ENCODE data around the gene ACSF3.
A peak's percentile ranks its signal among the peaks of the same experiment; 100 is the strongest.

Gene ACSF3

GRCh38 chr16:89112377-89113151 is 18.9 kb downstream of the ACSF3 start:
- no peak overlapping the region for H3K27ac Mint-ChIP-seq
- H3K9me3 Mint-ChIP-seq = peaks cover 3% of the 10 kb centered on the region
- H3K4me1 Mint-ChIP-seq (ENCODE audit: low read depth) = peaks cover 37% of the 10 kb centered on the region
- no peaks in the 10 kb centered on the region for H3K27me3 Mint-ChIP-seq
- no peak overlapping the region for H3K4me3 Mint-ChIP-seq
- H3K36me3 Mint-ChIP-seq (ENCODE audit: low read depth) = peaks cover 45% of the 10 kb centered on the region
- intact Hi-C loops (cut with micrococcal nuclease) = loop anchor here (10.0 kb wide), 2 partner anchors 138 to 168 kb away; partner anchors contain the start of gene CBFA2T3

DNA sequence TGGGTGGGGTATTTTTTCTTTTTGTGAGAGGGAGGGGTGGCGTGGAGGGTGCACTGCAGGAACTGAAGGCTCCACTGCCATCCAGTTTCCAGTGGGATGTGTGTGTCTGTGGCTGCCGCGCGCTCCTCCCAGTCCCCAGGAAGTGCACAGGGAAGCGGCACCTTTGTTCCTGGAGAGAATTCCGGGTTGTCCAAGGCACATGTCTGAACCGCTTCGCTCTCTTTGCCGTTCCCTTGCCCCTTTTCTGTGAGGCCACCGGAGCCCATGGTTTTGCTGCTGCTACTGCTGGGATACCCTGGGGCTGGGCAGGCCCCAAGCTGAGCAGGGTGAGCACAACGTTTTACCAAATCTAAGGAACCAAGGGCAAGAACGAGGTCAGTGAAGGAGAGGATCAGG is 19.5 kb downstream of the ACSF3 start:
- no peak overlapping the region for H3K27ac Mint-ChIP-seq
- H3K4me3 Mint-ChIP-seq = no peak overlapping the region
- H3K4me1 Mint-ChIP-seq (ENCODE audit: low read depth) = peaks cover 42% of the 10 kb centered on the region
- H3K27me3 Mint-ChIP-seq = no peaks in the 10 kb centered on the region
- H3K36me3 Mint-ChIP-seq (ENCODE audit: low read depth) = peaks cover 45% of the 10 kb centered on the region
- no peaks in the 10 kb centered on the region for H3K9me3 Mint-ChIP-seq
- intact Hi-C loops (cut with micrococcal nuclease) = loop anchor here (10.0 kb wide), 2 partner anchors 138 to 168 kb away; partner anchors contain the start of gene CBFA2T3

DNA sequence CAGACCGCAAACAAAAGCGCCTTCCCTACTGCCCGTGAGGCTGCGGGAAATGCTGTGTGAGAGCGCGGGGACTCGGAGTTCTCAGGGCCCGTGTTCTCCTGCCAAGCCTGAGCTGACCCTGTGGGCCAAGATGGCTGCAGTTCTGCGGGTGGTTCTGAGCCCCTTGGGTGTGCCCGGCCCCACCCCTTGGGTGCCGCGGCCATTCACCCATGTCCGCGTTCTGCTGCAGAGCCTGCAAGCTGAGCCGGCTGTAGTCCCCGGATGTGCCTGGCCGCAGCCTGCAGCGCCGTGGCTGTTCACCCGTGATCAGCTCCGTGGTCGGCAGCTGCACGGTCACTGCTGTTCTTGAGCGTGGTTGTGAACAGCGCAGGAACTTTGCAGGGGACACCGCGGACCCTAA is 20.0 kb downstream of the ACSF3 start:
- no peaks in the 10 kb centered on the region for H3K9me3 Mint-ChIP-seq
- intact Hi-C loops (cut with micrococcal nuclease) = loop anchor here (10.0 kb wide), 2 partner anchors 139 to 169 kb away; partner anchors contain the start of gene CBFA2T3
- peaks cover 45% of the 10 kb centered on the region for H3K36me3 Mint-ChIP-seq (ENCODE audit: low read depth)
- no peak overlapping the region for H3K4me3 Mint-ChIP-seq
- H3K27me3 Mint-ChIP-seq = no peaks in the 10 kb centered on the region
- H3K27ac Mint-ChIP-seq = peak overlapping the region; percentile 94
- peaks cover 47% of the 10 kb centered on the region for H3K4me1 Mint-ChIP-seq (ENCODE audit: low read depth)

DNA sequence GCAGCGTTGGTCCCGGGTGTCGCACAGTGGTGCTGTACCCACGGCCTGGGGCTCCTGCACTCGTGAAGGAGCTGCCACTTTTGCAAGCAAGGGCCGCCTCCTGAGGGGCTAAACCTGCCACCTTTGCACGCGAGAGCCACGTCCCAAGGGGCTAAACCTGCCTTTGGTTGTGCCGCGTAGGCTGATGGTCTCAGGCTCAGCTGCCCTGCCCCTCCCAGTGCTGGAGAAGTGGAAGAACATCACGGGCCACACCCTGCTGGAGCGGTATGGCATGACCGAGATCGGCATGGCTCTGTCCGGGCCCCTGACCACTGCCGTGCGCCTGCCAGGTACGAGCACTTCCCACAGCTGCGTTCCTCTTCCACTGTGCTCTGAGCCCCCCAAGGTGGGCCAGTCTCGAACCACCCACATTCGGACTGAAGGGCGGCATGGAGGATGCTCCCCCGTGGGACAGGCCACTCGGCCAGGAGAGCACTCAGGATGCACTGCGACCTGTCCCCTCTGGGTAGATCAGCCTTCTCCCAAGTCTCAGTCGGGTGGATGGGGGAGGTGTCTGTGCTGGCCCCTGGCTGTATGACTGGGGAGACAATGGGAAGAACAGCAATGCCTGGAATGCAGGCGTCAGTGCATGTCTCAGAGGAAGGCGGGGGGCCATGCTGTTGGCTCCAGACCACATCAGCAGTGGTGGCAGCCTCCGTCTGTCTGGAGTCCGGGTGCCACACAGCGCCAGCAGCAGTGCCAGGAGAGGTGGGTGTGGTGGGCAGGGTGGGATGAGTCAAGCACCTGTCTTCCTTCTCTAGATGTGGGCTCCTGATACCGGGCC is 20.7 kb downstream of the ACSF3 start:
- peaks cover 54% of the 10 kb centered on the region for H3K4me1 Mint-ChIP-seq (ENCODE audit: low read depth)
- H3K27me3 Mint-ChIP-seq = no peaks in the 10 kb centered on the region
- H3K36me3 Mint-ChIP-seq (ENCODE audit: low read depth) = peaks cover 52% of the 10 kb centered on the region
- peak overlapping the region; percentile 94 for H3K27ac Mint-ChIP-seq
- H3K4me3 Mint-ChIP-seq = peak overlapping the region; percentile 85
- intact Hi-C loops (cut with micrococcal nuclease) = loop anchor here (10.0 kb wide), 2 partner anchors 140 to 170 kb away; partner anchors contain the start of gene CBFA2T3
- no peaks in the 10 kb centered on the region for H3K9me3 Mint-ChIP-seq

DNA sequence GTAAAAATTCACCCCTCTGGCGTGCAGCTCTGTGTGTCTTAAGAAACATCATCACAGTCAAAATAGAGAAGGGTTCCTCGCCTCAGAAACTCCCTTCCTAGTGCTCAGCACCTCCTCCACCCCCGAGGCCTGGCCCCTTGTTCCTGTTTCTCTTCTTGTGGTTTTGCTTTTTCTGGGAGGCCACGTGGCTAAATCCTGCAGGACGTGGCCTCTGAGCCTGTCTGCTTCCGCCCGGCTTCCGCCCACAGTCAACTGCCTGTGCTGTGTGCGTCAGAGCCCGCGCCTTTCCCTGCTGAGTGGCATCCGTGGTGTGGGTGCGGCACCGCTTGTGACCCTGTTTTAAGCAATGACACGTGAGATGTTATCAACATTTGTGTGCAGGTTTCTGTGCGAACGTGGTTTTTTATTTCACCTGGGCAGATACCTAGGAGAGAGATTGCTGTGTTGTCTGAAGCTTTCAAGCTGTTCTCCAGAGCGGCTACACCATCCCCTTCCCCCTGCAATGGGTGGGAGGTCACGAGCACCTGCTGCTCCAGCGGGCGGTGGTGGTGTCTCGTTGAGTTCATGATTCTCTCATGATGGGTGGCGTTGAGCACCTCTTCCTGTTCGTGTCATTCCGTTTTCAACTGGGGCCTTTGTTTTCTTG is 21.7 kb downstream of the ACSF3 start:
- Mint-ChIP-seq H3K9me3 (no peaks in the 10 kb centered on the region), H3K4me3 (peak overlapping the region; percentile 85), H3K27me3 (no peaks in the 10 kb centered on the region), H3K27ac (peak overlapping the region; percentile 94), H3K36me3 (ENCODE audit: low read depth) (peaks cover 61% of the 10 kb centered on the region), H3K4me1 (ENCODE audit: low read depth) (peaks cover 57% of the 10 kb centered on the region)
- intact Hi-C loops (cut with micrococcal nuclease) = loop anchor here (5.0 to 10.0 kb wide), 4 partner anchors 102 to 392 kb away; partner anchors contain the start of genes CBFA2T3, SPG7 and ZNF778

- Mint-ChIP-seq H3K27ac (peak overlapping the region; percentile 94), H3K27me3 (no peaks in the 10 kb centered on the region), H3K9me3 (no peaks in the 10 kb centered on the region), H3K4me3 (peak overlapping the region; percentile 7), H3K36me3 (ENCODE audit: low read depth) (peaks cover 74% of the 10 kb centered on the region), H3K4me1 (ENCODE audit: low read depth) (peaks cover 57% of the 10 kb centered on the region)
- intact Hi-C loops (cut with micrococcal nuclease) = loop anchor here (5.0 to 10.0 kb wide), 4 partner anchors 101 to 391 kb away; partner anchors contain the start of genes CBFA2T3, SPG7 and ZNF778
Measured at GRCh38 chr16:89116341-89117226, 22.9 kb downstream of the ACSF3 start.

- H3K4me3 Mint-ChIP-seq = no peak overlapping the region
- peaks cover 80% of the 10 kb centered on the region for H3K36me3 Mint-ChIP-seq (ENCODE audit: low read depth)
- no peaks in the 10 kb centered on the region for H3K27me3 Mint-ChIP-seq
- peaks cover 57% of the 10 kb centered on the region for H3K4me1 Mint-ChIP-seq (ENCODE audit: low read depth)
- H3K9me3 Mint-ChIP-seq = no peaks in the 10 kb centered on the region
- peak overlapping the region; percentile 94 for H3K27ac Mint-ChIP-seq
- intact Hi-C loops (cut with micrococcal nuclease) = loop anchor here (5.0 to 10.0 kb wide), 4 partner anchors 100 to 390 kb away; partner anchors contain the start of genes CBFA2T3, SPG7 and ZNF778
Measured at GRCh38 chr16:89117227-89117974, 23.7 kb downstream of the ACSF3 start.

- peak overlapping the region; percentile 50 for H3K27ac Mint-ChIP-seq
Measured at GRCh38 chr16:89117975-89118289, 24.3 kb downstream of the ACSF3 start.

DNA sequence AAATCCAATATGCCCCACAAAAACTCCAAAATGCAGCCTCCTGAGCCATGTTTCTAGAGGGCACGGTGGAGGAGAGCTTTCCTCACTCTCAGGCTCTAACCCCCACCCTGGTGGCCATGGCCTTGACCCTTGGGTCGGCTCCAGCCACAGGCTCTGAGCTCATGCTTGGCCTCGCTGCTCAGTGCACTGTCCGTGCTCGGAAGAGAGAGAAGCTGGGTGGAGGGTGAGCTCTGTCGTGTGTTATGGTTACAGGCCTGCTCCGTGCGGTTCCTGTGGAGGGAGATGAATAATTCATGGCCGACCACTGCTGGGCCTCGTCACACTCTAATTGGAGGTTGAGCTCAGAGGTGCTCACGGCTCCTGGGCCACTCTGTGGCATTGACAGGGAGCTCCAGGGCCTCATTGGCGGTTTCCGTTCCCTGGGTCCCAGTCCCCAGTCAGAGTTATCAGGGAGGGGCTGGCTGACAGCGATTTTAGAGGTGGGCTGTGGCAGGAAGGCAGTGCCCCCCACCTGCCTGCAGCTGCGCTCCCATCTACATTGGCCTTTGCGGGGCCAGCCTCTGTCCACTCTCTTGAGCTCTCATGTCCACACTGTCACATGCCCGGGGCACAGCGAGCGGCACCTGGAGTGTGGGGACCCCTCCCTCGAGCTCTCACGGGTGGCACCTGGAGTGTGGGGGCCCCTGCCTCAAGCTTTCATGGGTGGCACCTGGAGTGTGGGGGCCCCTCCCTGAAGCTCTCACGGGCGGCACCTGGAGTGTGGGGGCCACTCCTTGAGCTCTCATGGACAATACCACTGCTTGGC is 24.9 kb downstream of the ACSF3 start:
- Mint-ChIP-seq H3K4me1 (ENCODE audit: low read depth) (peaks cover 57% of the 10 kb centered on the region), H3K27ac (peak overlapping the region; percentile 50), H3K36me3 (ENCODE audit: low read depth) (peaks cover 91% of the 10 kb centered on the region), H3K9me3 (no peaks in the 10 kb centered on the region), H3K4me3 (no peak overlapping the region), H3K27me3 (no peaks in the 10 kb centered on the region)
- intact Hi-C loops (cut with micrococcal nuclease) = loop anchor here (5.0 to 10.0 kb wide), 4 partner anchors 99 to 389 kb away; partner anchors contain the start of genes CBFA2T3, SPG7 and ZNF778

More at GRCh38 chr16:89117975-89118289, 24.3 kb downstream of the ACSF3 start:
- Mint-ChIP-seq H3K9me3 (no peaks in the 10 kb centered on the region), H3K4me1 (ENCODE audit: low read depth) (peaks cover 57% of the 10 kb centered on the region), H3K36me3 (ENCODE audit: low read depth) (peaks cover 86% of the 10 kb centered on the region), H3K4me3 (no peak overlapping the region), H3K27me3 (no peaks in the 10 kb centered on the region)
- intact Hi-C loops (cut with micrococcal nuclease) = loop anchor here (5.0 to 10.0 kb wide), 4 partner anchors 99 to 389 kb away; partner anchors contain the start of genes CBFA2T3, SPG7 and ZNF778

- Mint-ChIP-seq H3K9me3 (no peaks in the 10 kb centered on the region), H3K36me3 (ENCODE audit: low read depth) (peaks cover 90% of the 10 kb centered on the region), H3K27ac (peak overlapping the region; percentile 50), H3K4me1 (ENCODE audit: low read depth) (peaks cover 52% of the 10 kb centered on the region), H3K4me3 (peak overlapping the region; percentile 30), H3K27me3 (no peaks in the 10 kb centered on the region)
- intact Hi-C loops (cut with micrococcal nuclease) = loop anchor here (5.0 to 10.0 kb wide), 4 partner anchors 98 to 388 kb away; partner anchors contain the start of genes CBFA2T3, SPG7 and ZNF778
Measured at GRCh38 chr16:89119166-89119621, 25.5 kb downstream of the ACSF3 start.

GRCh38 chr16:89119661-89120141 is 26.0 kb downstream of the ACSF3 start:
- intact Hi-C loops (cut with micrococcal nuclease) = loop anchor here (5.0 to 10.0 kb wide), 4 partner anchors 98 to 388 kb away; partner anchors contain the start of genes CBFA2T3, SPG7 and ZNF778
- H3K27ac Mint-ChIP-seq = peak overlapping the region; percentile 50
- peaks cover 47% of the 10 kb centered on the region for H3K4me1 Mint-ChIP-seq (ENCODE audit: low read depth)

More at GRCh38 chr16:89119661-89120141, 26.0 kb downstream of the ACSF3 start:
- Mint-ChIP-seq H3K36me3 (ENCODE audit: low read depth) (peaks cover 90% of the 10 kb centered on the region), H3K4me3 (no peak overlapping the region), H3K27me3 (no peaks in the 10 kb centered on the region), H3K9me3 (no peaks in the 10 kb centered on the region)
